ENCODE measurements around the gene SHPK.

The SHPK gene

DNA sequence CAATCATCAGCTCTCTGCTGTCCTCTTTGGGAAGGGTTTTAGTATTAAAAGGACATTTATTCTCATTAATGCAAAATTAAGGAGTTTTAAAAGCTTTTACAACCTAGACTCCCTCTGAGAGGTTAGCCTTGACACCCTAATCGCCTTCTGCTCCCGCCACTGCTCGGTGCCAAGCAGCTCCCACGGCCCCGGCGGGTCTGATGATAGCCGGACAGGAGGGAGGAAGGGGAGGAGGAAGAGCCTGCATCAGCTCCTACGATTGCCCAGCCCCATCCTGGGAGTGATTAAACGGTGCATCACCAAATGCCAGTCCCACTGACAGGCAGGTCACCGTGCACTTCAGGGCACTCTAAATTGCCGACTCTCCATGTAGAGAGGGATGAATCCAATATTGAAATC, 8.3 kb downstream of the SHPK start:
- no peak for DNase-seq (ENCODE audit: low read depth in 2 of 2)

- no peak for DNase-seq (ENCODE audit: low read depth in 2 of 2)
Measured at GRCh38 chr17:3626831-3627768, 8.9 kb downstream of the SHPK start.

- DNase-seq (ENCODE audit: low read depth in 2 of 2): no peak
Measured at GRCh38 chr17:3622977-3623594, 13.0 kb downstream of the SHPK start.

DNA sequence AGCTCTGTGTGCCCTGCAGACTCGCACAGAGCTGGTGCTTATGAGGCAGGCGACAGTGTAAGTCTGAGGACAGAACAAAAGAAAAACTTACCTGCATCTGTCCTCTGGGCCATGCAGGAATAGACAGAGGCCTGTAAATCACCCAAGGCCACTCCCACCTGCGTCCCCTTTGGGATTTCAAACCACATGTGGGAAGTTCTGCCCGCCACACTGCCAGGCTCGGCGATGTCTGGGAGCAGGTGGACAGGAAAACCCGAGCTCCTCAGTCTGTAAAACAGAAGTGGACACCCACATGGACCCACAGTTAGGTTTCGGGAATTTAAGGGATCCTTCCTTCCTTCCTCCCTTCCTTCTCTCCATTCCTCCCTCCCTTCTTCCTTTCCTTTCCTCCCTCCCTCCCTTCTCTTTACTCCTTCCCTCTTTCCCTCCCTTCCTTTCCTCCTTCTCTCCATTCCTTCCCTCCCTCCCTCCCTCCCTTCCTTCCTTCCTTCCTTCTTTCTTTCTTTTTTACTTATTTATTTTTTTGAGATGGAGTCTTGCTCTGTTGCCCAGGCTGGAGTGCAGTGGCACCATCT, 14.8 kb downstream of the SHPK start:
- no peak for DNase-seq (ENCODE audit: low read depth in 2 of 2)

- DNase-seq (ENCODE audit: low read depth in 2 of 2): no peak
Measured at GRCh38 chr17:3615160-3615870, 20.7 kb downstream of the SHPK start.

- no peak for DNase-seq (ENCODE audit: low read depth in 2 of 2)
Measured at GRCh38 chr17:3613124-3613523, 22.9 kb downstream of the SHPK start.

- DNase-seq (ENCODE audit: low read depth in 2 of 2): no peak
Measured at GRCh38 chr17:3610523-3610922, 25.5 kb downstream of the SHPK start.

GRCh38 chr17:3609689-3610088, 26.4 kb downstream of the SHPK start:
- DNase-seq (ENCODE audit: low read depth in 2 of 2): no peak

GRCh38 chr17:3603870-3604259, 32.2 kb downstream of the SHPK start:
- DNase-seq (ENCODE audit: low read depth in 2 of 2): no peak

DNA sequence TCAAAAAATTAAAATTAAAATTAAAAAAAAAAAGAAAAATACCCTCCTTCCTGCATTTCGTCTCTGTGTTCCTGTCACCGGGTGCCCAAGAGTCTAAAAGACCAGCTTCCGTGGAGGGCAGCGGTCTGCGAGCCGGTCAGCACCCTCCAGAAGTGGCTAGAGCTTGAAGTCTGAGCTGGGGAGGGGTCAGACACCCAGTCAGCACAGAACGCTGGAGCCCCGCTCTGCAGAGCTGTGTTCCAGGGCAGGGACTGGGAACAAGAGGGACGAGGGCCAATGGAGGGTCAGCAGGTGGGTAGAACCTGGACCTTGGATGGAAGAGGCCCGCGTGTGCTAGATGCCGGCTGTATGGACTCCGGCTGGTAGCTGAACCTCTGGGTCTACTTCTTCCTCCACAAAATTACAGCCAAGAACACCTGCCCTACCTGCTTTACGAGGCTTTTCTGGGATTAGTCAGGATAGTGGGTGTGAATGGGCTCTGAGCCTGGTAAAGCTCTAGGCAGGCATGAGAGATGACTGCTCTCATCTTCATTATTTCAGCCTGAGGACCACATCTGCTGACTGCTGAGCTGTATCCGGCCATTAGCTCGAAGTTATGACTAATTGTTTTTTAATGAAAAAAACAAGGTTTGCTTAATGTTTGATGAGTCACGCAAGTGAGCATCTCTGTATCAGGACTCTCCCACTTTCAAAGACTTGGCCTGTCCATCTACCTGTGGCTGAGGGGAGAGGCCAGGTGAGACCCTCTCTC, 32.8 kb downstream of the SHPK start:
- peak; percentile 34 to 45 for DNase-seq (ENCODE audit: low read depth in 2 of 2)

GRCh38 chr17:3602499-3602898, 33.6 kb downstream of the SHPK start:
- no peak for DNase-seq (ENCODE audit: low read depth in 2 of 2)

- DNase-seq (ENCODE audit: low read depth in 2 of 2): no peak
Measured at GRCh38 chr17:3600529-3601205, 35.4 kb downstream of the SHPK start.

DNA sequence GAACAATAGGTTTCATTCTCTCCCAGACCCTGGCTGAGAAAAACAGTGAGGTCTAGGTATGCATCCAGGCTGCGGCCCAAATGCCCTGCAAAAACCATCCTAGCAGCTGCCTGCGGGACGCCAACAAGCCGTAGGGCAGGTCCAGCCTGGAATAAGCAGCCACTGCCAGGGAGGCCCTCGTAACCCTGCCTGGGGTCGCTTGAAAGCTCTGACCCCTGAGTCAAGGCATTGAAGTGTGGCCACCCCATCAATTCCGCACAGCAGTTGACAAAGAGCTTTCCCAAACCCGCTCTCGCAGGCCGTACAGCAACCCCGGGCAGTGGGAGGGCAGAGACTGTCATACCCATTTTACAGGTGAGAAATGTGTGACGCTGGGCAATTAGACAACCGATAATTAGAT, 38.0 kb downstream of the SHPK start:
- DNase-seq (ENCODE audit: low read depth in 2 of 2): no peak

- DNase-seq (ENCODE audit: low read depth in 2 of 2): no peak
Measured at GRCh38 chr17:3596804-3597464, 39.1 kb downstream of the SHPK start.

DNA sequence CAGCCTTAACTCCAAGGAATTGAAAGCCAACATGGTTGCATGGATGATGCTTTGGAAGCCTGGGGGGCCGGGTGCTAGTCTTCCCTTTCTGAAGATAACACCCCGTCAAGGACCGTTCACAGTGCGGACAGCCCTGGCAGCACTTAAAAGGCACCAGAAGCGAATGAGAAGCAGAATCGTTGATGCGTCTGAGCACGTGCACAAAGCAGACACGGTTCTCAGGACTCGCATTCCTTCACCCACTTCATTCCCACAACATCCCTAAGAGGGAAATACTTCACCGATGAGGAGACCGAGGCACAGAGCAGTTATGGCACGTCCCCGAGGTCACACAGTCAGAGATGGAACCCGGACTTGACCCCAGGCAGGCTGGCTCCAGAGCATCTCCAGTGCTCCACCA, 41.1 kb downstream of the SHPK start:
- DNase-seq (ENCODE audit: low read depth in 2 of 2): peak in 1 of 2 experiments; percentile 12

GRCh38 chr17:3594051-3594800, 41.8 kb downstream of the SHPK start:
- peak; percentile 63 to 66 for DNase-seq (ENCODE audit: low read depth in 2 of 2)

- DNase-seq (ENCODE audit: low read depth in 2 of 2): no peak
Measured at GRCh38 chr17:3593384-3593783, 42.7 kb downstream of the SHPK start.

DNA sequence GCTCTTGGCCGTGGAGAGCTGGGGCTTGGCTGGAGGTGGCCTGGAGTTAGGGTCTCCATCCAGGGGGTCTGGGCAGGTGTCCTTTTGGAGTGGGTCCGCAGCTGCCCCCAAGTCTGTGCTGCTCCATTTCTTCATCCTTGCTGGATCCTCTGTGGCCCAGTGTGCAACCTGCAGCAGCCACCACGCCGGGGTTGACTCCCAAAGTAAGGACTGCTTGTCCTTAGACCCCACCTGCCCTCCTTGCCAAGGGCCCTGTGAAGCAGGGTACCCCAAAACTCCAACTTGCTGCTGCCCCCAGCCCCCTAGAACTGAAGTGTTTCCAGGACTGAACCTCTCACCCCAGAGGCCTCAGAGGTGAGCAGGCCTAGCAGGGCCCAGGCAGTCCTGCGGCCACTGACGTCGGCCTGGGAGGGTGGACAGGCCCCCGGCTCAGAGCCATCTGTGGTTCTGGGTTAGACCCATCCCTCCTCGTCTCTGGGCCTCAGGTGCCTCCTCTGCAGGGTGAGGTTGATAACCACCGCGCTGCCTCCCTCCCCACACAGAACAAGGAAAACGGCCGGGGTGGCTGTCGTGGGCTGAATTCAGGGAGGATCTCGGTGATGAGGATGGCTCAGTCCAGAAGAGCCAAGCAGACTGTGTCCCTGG, 43.7 kb downstream of the SHPK start:
- DNase-seq (ENCODE audit: low read depth in 2 of 2): no peak

DNA sequence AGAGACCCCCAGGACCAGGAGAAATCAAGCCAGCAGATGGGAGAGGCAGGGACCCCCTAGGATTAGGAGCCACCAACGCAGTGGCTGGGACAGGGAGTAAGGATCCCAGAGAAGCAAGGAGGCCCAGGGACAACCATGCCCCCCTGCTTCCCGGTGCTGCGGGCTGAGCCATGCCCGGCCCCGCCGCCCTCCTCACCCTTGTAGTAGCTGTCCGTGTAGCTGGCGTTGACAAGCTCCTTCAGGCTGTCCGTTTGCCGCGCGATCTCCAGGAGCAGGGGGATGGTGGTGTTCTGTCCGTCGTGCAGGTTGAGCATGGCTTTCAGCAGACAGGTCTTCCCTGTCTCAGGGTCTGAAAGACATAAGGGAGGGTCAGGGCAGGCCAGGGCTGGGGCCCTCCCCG, 45.3 kb downstream of the SHPK start:
- DNase-seq (ENCODE audit: low read depth in 2 of 2): no peak

All from fibroblast of skin of left quadriceps (primary cell).